NCI-H510A (cell line): ENCODE results near the gene RUFY1.
A peak's percentile ranks its signal among the peaks of the same experiment; 100 is the strongest.
"Not testable (repeated sequence)": the region's sequence is repeated elsewhere in the genome, so short reads cannot be mapped to it uniquely, and the experiment has no call there.

Experiments used
- DNase-seq: peaks from one replicate; lab custom pipeline; 2025; lab: John Stamatoyannopoulos, UW

Gene RUFY1

DNA sequence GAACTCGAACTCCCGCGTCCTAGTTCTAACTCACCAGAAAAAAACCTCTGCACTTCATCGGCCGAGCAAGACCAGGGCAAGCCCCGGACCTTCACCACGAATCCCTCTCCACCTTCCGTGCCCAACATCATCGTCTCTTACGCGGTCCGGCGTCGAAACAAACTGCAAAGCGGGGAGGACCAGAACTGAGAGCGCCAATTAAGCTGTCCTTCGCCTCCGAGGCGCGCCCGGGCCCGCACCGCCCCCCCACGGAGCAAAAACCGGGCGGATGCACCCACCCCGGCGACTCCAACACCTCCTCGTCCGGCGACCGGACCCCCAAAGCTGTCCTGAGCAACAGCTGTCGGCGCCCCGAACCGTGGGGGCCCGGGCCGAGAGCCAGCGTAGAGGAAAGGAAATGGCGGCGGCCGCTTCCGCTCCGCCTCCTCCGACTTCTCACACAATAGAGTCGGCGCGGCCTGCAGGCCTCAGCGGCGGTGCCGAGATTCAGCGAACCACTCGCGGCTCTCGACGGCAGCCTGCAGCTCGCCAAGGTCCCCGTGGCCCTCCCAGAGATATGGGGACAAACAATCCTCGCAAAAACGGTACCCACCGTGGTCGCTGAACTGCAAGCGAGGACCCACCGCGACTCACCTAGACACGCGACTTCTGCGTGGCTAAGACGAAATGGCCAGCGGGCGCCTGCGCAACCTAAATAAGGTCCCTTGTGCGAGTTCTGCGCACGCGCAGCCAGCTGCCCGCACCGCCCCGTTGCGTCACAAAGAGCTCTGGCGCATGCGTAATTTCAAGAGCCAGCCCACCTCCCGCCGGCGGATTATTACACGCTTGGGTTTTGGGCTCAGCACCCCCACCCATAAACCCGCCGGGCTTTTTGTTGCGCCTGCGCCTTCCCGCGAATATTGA lies 72.9 kb downstream of the RUFY1 start, which contains the start of gene HNRNPH1:
TSS of gene HNRNPH1 (minus strand) at position 669 of the 903 bp plus-strand sequence. CDS start at position 131, 538 bp downstream.
- peak; percentile 90 for DNase-seq

DNA sequence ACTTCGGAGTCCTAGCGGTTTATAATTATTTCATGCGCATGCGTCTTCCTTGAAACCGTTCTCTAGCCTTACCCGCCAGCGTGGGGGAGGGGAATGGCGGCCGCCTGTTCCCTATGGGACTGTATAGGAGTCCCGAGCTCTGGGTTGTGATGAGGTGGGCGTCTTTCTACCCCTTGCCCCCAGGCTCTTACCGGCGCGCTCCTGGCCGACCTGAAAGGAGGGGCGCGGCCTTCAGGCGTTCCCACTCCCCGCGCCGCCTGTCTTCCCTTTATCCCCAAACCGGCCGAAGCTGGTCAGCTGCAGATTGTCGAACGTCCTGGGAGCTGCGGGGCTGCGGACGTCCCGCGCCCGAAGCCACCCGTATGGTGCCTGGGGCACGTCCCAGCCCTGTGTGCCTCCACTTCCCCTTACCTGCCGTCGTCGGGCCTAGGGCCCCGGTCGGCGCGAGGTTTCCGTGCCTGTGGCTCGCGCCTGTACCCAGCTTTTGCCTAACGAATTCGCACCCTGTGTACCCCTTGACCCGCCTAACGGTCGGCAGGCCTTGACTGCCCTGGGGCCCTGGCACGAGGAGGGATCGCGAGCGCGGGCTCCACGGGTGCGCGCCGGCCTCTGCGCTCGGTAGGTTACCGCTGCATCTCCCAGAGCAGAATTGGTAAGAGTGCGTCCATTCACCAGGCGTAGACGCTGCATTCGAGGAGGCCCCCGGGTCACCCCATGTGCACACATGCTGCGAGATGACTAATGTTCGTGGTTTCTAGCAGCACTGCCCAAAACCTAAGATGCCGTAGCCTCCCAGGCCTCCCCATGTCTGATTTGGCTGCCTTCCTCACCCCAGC lies 73.8 kb downstream of the RUFY1 start:
- no peak for DNase-seq

DNA sequence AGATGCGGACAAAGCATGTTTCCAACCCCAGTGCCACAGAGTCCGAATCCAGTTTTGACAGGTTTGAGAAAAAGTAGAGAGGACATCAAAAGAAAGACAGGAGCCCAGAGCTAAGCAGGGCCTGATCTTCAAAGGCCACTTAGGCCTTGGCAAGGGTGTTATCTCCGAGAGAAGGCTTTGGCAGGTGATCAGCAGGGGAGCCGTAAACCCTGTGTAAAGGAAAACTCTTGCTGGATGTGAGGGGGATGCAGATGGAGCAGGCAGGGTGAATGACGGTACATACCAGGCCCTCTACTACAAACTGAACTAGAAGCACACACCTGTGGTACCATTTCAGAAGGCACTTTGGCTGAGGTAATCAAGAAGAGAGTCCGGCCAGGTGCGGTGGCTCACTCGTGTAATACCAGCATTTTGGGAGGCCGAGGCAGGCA lies 74.5 kb downstream of the RUFY1 start:
- no peak for DNase-seq

DNA sequence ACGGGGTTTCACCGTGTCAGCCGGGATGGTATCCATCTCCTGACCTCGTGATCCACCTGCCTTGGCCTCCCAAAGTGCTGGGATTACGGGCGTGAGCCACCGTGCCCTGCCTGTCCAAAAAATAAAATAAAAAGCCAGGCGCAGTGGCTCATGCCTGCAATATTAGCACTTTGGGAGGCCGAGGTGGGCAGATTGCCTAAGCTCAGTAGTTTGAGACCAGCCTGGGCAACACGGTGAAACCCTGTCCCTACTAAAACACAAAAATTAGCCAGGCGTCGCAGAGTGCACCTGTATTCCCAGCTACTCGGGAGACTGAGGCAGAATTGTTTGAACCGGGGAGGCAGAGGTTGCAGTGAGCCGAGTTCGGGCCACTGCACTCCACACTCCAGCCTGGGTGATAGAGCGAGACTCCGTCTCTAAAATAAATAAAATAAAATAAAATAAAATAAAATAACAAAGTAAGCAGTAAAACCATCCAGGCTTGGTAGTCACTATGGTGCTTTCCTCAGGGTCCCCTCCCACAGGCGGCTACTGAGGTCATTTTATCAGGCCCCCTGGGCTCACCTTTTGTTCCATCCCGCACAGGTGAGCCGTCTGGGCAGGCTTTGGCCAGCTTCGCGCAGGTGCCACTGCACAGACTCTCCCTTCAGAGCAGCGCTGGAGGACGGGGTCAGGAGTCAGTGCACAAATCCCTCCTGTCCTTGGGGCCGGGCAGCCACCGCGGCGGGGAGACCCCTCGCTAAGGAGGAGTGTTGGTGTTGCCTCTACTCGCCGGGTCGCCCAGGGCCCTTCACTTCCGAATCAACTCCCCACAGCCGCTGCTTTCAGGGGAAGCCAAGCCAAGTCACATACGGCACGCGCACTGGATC lies 83.4 kb downstream of the RUFY1 start:
- DNase-seq = not testable (repeated sequence)

DNA sequence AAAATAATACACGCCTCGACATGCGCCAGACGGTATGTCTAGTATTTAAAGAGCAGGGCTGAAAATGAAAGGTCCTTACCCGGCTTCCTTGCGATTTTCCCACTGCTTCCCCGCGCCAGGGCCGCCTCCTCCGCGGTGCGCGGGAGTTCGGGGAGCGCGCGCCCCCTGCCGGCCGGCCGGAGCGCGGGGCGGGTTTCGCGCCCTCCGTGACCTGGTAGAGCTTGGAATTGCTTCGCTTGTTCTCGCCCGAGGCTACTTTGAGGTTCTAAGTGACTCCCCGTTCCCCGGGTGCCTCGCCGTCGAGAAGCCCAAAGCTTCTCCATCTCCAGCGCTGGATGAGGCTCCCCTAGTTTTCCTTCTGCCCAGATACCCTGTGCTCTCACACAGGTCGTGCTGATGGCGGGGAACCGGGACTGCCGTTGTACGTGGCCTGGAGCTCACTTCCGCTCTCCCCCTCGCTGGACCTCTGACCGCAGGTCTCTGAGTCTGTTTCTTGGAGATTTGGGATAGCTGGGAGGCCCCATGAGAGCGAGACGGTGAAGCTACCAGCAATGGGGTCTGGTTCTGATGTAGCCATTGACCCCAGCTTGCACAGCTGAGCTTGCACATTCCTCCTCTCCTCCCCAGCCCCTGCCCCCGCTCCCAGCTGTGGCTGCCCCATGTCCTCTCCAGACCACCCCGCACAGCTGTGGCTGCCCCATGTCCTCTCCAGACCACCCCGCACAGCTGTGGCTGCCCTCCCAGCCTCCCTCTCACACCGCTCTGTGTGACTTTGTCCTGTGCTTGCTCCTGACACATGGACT lies 84.2 kb downstream of the RUFY1 start:
- DNase-seq = not testable (repeated sequence)

DNA sequence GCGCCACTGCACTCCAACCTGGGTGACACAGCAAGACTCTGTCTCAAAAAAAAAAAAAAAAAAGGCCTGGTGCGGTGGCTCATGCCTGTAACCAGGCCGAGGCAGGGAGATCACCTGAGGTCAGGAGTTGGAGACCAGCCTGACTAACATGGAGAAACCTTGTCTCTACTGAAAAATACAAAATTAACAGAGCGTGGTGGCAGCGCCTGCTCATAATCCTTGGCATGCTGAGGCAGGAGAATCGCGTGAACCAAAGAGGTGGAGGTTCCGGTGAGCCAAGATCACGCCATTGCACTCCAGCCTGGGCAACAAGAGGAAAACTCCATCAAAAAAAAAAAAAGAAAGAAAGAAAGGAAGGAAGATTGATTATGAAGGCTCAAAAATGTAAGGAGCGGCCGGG lies 88.9 kb downstream of the RUFY1 start:
- DNase-seq = not testable (repeated sequence)

DNA sequence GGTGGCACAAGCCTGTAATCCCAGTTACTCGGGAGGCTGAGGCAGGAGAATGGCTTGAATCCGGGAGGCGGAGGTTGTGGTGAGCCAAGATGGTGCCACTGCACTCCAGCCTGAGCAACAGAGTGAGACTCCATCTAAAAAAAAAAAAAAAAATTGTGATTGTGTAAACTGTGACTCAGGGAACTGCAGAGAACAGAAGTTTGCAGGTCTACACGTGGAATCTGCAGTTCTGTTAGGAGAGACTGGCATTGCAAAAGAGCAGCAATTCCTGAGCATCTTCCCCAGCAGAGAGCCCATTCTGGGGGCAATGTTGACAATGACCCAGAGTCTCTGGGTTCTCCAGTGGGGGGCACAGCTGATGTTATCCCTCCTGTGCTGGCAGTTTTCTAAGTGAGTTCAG lies 91.4 kb downstream of the RUFY1 start:
- not testable (repeated sequence) for DNase-seq

DNA sequence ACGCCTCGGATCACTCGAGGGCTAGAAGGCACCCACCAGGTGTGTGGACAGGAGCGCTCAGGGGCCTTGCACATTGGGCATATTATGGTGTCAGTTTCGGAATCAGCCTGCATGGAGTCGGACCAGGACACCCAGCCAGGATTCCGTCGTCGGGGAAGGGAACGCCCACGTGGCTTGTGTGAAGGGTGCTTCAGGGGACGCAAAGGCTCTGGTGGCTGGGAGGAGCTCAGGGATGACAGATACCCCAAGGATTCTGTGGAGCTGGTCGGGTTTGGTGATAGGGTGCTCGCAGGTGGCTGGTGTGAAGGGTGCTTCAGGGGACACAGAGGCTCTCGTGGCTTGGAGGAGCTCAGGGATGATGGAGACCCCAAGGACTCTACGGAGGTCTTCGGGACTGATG lies 92.3 kb downstream of the RUFY1 start:
- DNase-seq = not testable (repeated sequence)

DNA sequence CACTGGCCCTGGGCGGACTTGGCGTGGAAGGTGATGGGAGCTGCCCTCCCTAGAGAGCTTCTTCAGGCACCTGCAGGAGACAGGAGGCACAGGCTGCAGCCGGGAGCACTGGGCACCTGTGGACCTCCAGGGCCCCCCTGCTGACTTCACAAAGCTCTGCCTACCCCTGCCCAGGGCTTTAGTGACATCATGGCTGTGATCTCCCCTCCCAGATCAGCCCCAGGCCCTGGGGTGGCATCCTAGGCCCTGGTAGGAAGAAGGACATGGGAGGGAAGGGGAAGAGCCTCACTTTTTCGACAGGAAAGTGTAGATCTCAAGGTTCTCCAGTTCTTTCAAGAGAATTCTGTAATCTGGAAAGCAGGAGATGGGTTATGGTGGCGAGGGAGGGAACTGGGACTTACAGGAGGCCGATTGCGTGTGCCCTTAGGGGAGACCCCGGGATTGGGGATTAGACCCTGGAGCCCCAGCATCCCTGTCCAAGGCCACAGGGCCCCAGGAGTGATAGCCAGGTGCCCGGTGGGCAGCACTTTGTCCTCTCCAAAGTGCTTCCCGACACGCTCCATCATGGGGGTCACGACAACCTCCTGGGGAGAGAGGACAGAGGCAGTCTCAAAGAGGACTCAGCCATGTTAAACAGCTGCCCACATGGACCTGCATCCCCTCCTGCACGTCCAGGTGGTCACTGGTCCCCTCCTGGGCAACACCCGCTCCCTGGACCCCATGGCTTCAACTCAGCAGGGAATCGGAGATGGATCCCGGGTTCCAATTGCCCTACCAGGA lies 93.0 kb downstream of the RUFY1 start:
- DNase-seq = not testable (repeated sequence)

DNA sequence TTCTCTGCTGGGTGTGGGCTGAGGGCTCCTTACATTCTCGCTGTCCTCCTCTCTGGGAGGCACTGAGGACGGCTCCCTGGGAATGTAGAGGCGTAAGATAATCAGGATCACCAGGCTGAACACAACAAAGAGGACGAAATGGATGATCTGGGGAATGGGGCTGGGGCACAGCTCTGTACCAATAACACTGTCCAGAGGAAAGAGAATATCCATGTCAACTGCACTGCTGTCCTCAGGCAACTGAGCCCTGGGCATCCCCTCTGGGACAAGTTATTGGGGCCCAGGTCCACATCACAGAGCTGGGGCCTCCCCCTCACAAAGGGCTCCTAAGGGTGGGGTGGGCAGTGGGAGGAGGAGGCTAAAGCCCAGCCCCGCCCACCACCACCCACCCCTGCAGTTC lies 94.4 kb downstream of the RUFY1 start:
- DNase-seq = not testable (repeated sequence)

DNA sequence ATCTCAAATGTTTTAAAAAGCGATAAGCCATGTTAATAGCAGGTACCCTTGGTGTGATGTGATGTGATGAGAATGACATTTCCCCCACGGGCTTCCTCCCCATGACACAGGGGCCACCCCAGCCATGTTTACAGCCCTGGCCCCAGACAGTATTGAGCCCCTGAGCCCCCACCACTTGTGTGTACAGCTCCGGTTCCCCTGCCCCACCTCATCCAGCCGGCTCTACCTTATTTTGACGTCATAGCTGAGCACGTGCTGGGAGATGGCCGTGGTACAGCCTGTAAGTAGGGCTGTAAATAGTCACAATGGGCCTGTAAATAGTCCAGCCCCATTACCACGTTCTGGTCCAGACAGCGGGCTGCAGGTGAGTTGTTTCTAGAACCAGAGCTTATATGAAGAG lies 98.1 kb downstream of the RUFY1 start:
- DNase-seq = no peak

DNA sequence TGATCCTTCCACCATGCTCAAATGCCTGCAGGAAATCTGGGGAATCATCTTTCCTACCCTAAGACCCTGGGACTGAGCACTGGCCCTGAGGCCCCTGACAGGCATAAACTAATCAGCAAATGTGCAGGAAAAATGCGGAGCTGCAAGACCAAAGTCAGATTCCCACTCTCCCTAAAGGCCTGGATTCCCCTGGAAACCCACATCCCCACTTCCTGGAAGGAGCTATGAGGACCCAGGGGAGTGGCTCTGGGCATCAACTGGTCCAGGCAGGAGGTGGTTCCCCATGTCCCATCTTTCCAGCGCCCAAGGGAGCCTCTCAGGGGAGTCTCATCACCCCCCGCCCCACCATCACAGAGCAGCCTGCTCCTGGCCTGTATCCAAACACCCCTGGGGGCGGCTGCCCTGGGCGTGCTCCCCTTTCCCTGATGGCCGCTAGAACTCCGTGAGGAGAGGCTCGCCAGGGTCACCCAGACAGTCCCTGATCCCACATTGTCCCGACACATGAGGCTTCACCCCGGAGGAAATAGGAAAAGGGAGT lies 98.9 kb downstream of the RUFY1 start:
- DNase-seq = not testable (repeated sequence)

DNA sequence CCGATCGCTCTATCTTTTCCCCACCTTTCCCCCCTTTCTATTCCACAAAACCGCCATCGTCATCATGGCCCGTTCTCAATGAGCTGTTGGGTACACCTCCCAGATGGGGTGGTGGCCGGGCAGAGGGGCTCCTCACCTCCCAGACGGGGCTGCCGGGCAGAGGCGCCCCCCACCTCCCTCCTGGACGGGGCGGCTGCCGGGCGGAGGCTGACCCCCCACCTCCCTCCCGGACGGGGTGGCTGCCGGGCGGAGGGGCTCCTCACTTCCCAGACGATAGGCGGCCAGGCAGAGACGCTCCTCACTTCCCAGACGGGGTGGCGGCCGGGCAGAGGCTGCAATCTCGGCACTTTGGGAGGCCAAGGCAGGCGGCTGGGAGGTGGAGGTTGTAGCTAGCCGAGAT lies 99.9 kb downstream of the RUFY1 start:
- not testable (repeated sequence) for DNase-seq

DNA sequence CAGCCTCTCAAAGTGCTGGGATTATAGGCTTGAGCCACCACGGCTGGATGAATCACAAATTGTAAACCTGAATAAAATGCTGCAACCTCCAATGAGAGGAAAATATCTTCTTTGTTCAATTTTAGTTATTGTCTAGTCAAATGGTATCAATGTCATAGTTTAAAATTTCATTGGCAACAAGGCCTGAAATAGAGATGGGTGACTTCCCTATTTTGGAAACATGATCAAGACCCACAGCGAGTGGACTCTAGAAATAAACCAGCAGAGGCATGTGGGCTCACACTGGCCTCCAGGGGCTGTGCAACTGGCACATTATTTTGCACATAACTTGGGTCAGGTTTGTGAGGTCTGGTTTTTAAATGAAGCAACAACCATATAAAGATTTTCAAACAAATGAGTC lies 102.8 kb downstream of the RUFY1 start:
- DNase-seq = not testable (repeated sequence)

DNA sequence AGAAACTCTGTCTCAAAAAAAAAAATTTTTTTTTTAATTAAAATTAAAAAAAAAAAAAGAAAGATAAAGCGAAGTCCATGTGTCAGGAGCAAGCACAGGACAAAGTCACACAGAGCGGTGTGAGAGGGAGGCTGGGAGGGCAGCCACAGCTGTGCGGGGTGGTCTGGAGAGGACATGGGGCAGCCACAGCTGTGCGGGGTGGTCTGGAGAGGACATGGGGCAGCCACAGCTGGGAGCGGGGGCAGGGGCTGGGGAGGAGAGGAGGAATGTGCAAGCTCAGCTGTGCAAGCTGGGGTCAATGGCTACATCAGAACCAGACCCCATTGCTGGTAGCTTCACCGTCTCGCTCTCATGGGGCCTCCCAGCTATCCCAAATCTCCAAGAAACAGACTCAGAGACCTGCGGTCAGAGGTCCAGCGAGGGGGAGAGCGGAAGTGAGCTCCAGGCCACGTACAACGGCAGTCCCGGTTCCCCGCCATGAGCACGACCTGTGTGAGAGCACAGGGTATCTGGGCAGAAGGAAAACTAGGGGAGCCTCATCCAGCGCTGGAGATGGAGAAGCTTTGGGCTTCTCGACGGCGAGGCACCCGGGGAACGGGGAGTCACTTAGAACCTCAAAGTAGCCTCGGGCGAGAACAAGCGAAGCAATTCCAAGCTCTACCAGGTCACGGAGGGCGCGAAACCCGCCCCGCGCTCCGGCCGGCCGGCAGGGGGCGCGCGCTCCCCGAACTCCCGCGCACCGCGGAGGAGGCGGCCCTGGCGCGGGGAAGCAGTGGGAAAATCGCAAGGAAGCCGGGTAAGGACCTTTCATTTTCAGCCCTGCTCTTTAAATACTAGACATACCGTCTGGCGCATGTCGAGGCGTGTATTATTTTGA lies 107.2 kb downstream of the RUFY1 start:
- not testable (repeated sequence) for DNase-seq

DNA sequence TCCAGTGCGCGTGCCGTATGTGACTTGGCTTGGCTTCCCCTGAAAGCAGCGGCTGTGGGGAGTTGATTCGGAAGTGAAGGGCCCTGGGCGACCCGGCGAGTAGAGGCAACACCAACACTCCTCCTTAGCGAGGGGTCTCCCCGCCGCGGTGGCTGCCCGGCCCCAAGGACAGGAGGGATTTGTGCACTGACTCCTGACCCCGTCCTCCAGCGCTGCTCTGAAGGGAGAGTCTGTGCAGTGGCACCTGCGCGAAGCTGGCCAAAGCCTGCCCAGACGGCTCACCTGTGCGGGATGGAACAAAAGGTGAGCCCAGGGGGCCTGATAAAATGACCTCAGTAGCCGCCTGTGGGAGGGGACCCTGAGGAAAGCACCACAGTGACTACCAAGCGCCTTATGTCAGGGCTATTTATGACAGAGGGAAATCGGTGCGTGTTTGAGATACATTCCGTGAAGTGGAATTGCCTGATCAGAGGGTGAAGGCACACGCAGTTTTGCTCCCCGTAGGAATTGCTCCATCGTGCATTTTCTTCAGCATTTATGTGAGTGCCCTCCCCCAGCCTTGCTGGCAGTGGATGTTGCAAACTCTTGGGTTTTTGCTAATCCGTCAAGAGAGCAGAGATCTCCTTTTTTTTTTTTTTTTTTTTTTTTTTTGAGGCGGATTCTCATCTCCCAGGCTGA lies 108.0 kb downstream of the RUFY1 start:
- not testable (repeated sequence) for DNase-seq
